Osteoblast (primary cell): ENCODE results near the gene CSTA. TPM values are rescaled to one million over a fixed set of nuclear protein-coding genes. Genes with fewer than 3 reads are reported as not detected.
A peak's percentile ranks its signal among the peaks of the same experiment; 100 is the strongest.
"Not testable (repeated sequence)": the region's sequence is repeated elsewhere in the genome, so short reads cannot be mapped to it uniquely, and the experiment has no call there.

Source experiments
- DNase-seq: peaks from one replicate; pipeline ENCODE4 v3.0.0; 2011; ENCODE audit warnings: low spot score, mixed read lengths; ENCODE audit not compliant: insufficient read length; ENCODE audit errors: missing footprints
- H2AFZ ChIP-seq: 2 replicates; pipeline ENCODE4 v1.6.0; 2011; ENCODE audit warnings: mild to moderate bottlenecking, low read length
- H3K27ac ChIP-seq: 2 replicates; pipeline ENCODE4 v1.5.1; 2011; ENCODE audit warnings: mild to moderate bottlenecking, low read depth, low read length, moderate library complexity
- H3K27me3 ChIP-seq: 2 replicates; pipeline ENCODE4 v1.6.0; 2012; ENCODE audit warnings: mild to moderate bottlenecking, control low read depth, inconsistent platforms, low read length, moderate library complexity; ENCODE audit not compliant: insufficient read depth
- H3K36me3 ChIP-seq: 2 replicates; pipeline ENCODE4 v1.5.1; 2011; ENCODE audit warnings: mild to moderate bottlenecking, low read length, control low read depth, moderate library complexity; ENCODE audit not compliant: insufficient read depth
- H3K4me1 ChIP-seq: 2 replicates; pipeline ENCODE4 v1.5.1; 2011; ENCODE audit warnings: mild to moderate bottlenecking, low read length, control low read depth, moderate library complexity; ENCODE audit not compliant: insufficient read depth
- H3K4me2 ChIP-seq: 2 replicates; pipeline ENCODE4 v1.6.0; 2011; ENCODE audit warnings: mild to moderate bottlenecking, low read length; ENCODE audit not compliant: insufficient read depth
- H3K4me3 ChIP-seq: fragments of 200-600 bp; sonication (generic); 3 replicates; pipeline ENCODE4 v1.5.1; 2012; ENCODE audit warnings: mild to moderate bottlenecking, low read length, inconsistent platforms; ENCODE audit not compliant: insufficient read depth
- H3K79me2 ChIP-seq: 2 replicates; pipeline ENCODE4 v1.6.0; 2012; ENCODE audit warnings: mild to moderate bottlenecking, low read length, control low read depth, inconsistent platforms; ENCODE audit not compliant: insufficient read depth
- H3K9me3 ChIP-seq: 2 replicates; pipeline ENCODE4 v1.5.1; 2011; ENCODE audit warnings: low read depth, low read length, control low read depth
- H4K20me1 ChIP-seq: 2 replicates; pipeline ENCODE4 v1.6.0; 2012; ENCODE audit warnings: mild to moderate bottlenecking, low read length, control low read depth; ENCODE audit not compliant: insufficient read depth
- CTCF ChIP-seq: IDR thresholded peaks from 2 replicates; pipeline ENCODE4 v1.5.1; 2011; ENCODE audit warnings: mild to moderate bottlenecking, low read depth, low read length, moderate library complexity; ENCODE audit errors: extremely low read depth
- total RNA-seq: library from RNA; depleted of rRNA; stranded (reverse); fragments of >200 nt; gene quantifications from 2 replicates; pipeline ENCODE4 v1.2.3, GENCODE V29; 2012

CSTA gene
- total RNA-seq, 1 donor: 18.1 TPM

- Histone ChIP-seq H2AFZ (no peak overlapping the region), H3K4me2 (no peak overlapping the region), H3K4me1 (no peaks in the 10 kb centered on the region)
Observed at GRCh38 chr3:122362026-122362425, 37.0 kb downstream of the CSTA start.

GRCh38 chr3:122364490-122364889 lies 39.4 kb downstream of the CSTA start:
- no peak overlapping the region for H2AFZ ChIP-seq
- no peaks in the 10 kb centered on the region for H3K4me1 ChIP-seq
- no peaks in the 10 kb centered on the region for H3K9me3 ChIP-seq
- no peak overlapping the region for H3K4me3 ChIP-seq
- peaks cover 6% of the 10 kb centered on the region for H3K36me3 ChIP-seq
- H3K4me2 ChIP-seq: no peak overlapping the region
- TF ChIP-seq CTCF: no peak
- no peak overlapping the region for H3K27ac ChIP-seq
- H3K79me2 ChIP-seq: no peaks in the 10 kb centered on the region
- H3K27me3 ChIP-seq: no peaks in the 10 kb centered on the region
- no peak for DNase-seq
- H4K20me1 ChIP-seq: no peaks in the 10 kb centered on the region

More at GRCh38 chr3:122362026-122362425, 37.0 kb downstream of the CSTA start:
- DNase-seq: no peak
- Histone ChIP-seq H3K79me2 (no peaks in the 10 kb centered on the region), H3K27ac (no peak overlapping the region), H3K27me3 (no peaks in the 10 kb centered on the region), H3K9me3 (no peaks in the 10 kb centered on the region), H4K20me1 (no peaks in the 10 kb centered on the region), H3K4me3 (no peak overlapping the region), H3K36me3 (peaks cover 6% of the 10 kb centered on the region)
- TF ChIP-seq CTCF: no peak

GRCh38 chr3:122365073-122365472 lies 40.0 kb downstream of the CSTA start:
- H4K20me1 ChIP-seq: no peaks in the 10 kb centered on the region
- H2AFZ ChIP-seq: no peak overlapping the region
- H3K4me1 ChIP-seq: no peaks in the 10 kb centered on the region
- H3K36me3 ChIP-seq: peaks cover 6% of the 10 kb centered on the region
- TF ChIP-seq CTCF: no peak
- H3K27me3 ChIP-seq: no peaks in the 10 kb centered on the region
- H3K4me3 ChIP-seq: no peak overlapping the region
- DNase-seq: no peak
- peak overlapping the region; percentile 9 for H3K27ac ChIP-seq
- H3K4me2 ChIP-seq: no peak overlapping the region
- H3K9me3 ChIP-seq: no peaks in the 10 kb centered on the region
- no peaks in the 10 kb centered on the region for H3K79me2 ChIP-seq

GRCh38 chr3:122365582-122366378 lies 40.7 kb downstream of the CSTA start:
- H3K27me3 ChIP-seq, H4K20me1 ChIP-seq, H2AFZ ChIP-seq, DNase-seq, H3K36me3 ChIP-seq, H3K4me3 ChIP-seq, H3K4me1 ChIP-seq, H3K9me3 ChIP-seq, H3K79me2 ChIP-seq, H3K4me2 ChIP-seq: not testable (repeated sequence)
- H3K27ac ChIP-seq: peak overlapping the region; percentile 9
